CD8-positive, alpha-beta memory T cell (primary cell): Measurements from ENCODE around the gene KCNT2. TPM values are rescaled to one million over a fixed set of nuclear protein-coding genes. Genes with fewer than 3 reads are reported as not detected.

Experiments
- CTCF ChIA-PET: fragments of 350-600 bp; sonication (Branson Sonifier 250); formaldehyde crosslinking; loops from one replicate; lab custom pipeline; 2021; ENCODE audit warnings: antibody characterized with exemption; lab: Charles Lee
- POLR2A ChIA-PET: fragments of 350-600 bp; sonication (Branson Sonifier 250); formaldehyde crosslinking; loops from one replicate; lab custom pipeline; 2021; ENCODE audit warnings: antibody characterized with exemption; lab: Charles Lee
- DNase-seq, 5 donors: peaks; one replicate each; pipeline versions ENCODE4 v3.0.0 to v3.0.0-alpha.2; 2020 to 2022; ENCODE audit warnings: mixed read lengths in 1 of 5
- H3K27ac ChIP-seq: one replicate; pipeline ENCODE4 v1.7.0; 2013; ENCODE audit warnings: low read depth, mild to moderate bottlenecking, low read length, moderate library complexity
- H3K27me3 ChIP-seq: 2 replicates; pipeline ENCODE4 v1.7.0; 2013; ENCODE audit warnings: low read length, mild to moderate bottlenecking; ENCODE audit not compliant: insufficient read depth, poor library complexity, severe bottlenecking
- H3K36me3 ChIP-seq: 2 replicates; pipeline ENCODE4 v1.7.0; 2013; ENCODE audit warnings: mild to moderate bottlenecking, low read length, moderate library complexity; ENCODE audit not compliant: insufficient read depth
- H3K4me1 ChIP-seq: 2 replicates; pipeline ENCODE4 v1.7.0; 2013; ENCODE audit warnings: mild to moderate bottlenecking, low read length, moderate library complexity; ENCODE audit not compliant: insufficient read depth
- H3K4me3 ChIP-seq: 2 replicates; pipeline ENCODE4 v1.7.0; 2013; ENCODE audit warnings: mild to moderate bottlenecking, low read length
- H3K9me3 ChIP-seq: 2 replicates; pipeline ENCODE4 v1.7.0; 2013; ENCODE audit warnings: mild to moderate bottlenecking, low read length
- H3K27ac Mint-ChIP-seq, 8 donors: one replicate each; pipeline ENCODE4 v1.8.0; 2020 to 2021; ENCODE audit warnings: mixed read lengths in 8 of 8, mild to moderate bottlenecking in 6 of 8, inconsistent platforms in 3 of 8, moderate library complexity in 3 of 8
- H3K27me3 Mint-ChIP-seq, 2 donors: one replicate each; pipeline ENCODE4 v1.8.0; 2020 to 2021; ENCODE audit warnings: mixed read lengths in 2 of 2, mild to moderate bottlenecking in 1 of 2, moderate library complexity in 1 of 2
- H3K36me3 Mint-ChIP-seq, 3 donors: one replicate each; pipeline ENCODE4 v1.8.0; 2020 to 2021; ENCODE audit warnings: mixed read lengths in 3 of 3, inconsistent platforms in 1 of 3, mild to moderate bottlenecking in 1 of 3
- H3K4me1 Mint-ChIP-seq, 3 donors: one replicate each; pipeline ENCODE4 v1.8.0; 2020 to 2021; ENCODE audit warnings: mixed read lengths in 3 of 3, inconsistent platforms in 1 of 3, mild to moderate bottlenecking in 1 of 3
- H3K4me3 Mint-ChIP-seq, 7 donors: one replicate each; pipeline ENCODE4 v1.8.0; 2020 to 2021; ENCODE audit warnings: mixed read lengths in 7 of 7, mild to moderate bottlenecking in 6 of 7, moderate library complexity in 4 of 7, inconsistent platforms in 2 of 7
- H3K9me3 Mint-ChIP-seq, 5 donors: one replicate each; pipeline ENCODE4 v1.8.0; 2020 to 2022; ENCODE audit warnings: mixed read lengths in 5 of 5, mild to moderate bottlenecking in 3 of 5, moderate library complexity in 2 of 5, inconsistent platforms in 1 of 5
- polyA plus RNA-seq: library from polyadenylated mRNA; unstranded; fragments of 300-500 nt; fragmentation: Illumina TruSeq; gene quantifications from one replicate; pipeline ENCODE4 v1.2.3, GENCODE V29; 2021
- total RNA-seq, 2 experiments: library from RNA; stranded (reverse); gene quantifications; one replicate each; pipeline ENCODE4 v1.2.3, GENCODE V29; 2021

The KCNT2 gene
- total and polyA plus RNA-seq, 3 experiments from 2014 or later, result not detected

DNA sequence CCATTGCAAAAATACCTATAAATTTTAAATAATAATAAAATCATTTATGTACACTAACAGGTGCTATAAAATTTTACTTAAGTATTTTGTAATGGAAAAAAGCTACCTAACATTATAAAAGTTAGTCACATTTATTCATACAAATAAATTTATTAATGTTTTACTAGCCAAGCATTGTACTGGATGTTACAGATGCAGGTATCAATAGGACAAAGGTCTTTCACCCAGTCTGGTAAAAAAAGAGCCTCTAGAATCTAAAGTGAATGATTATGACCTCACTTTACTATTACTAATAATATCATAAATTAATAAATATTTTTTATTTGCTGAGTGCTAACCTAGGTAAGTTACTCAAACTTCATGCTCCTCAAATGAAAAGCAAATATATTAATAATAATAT, 170.6 kb downstream of the KCNT2 start:
- no peaks in the 10 kb centered on the region for H3K36me3 ChIP-seq
- Mint-ChIP-seq H3K36me3 (no peaks in the 10 kb centered on the region), H3K4me3 (no peak overlapping the region), H3K9me3 (peaks cover 0 to 2% (median 0%) of the 10 kb centered on the region in 5 donors), H3K27ac (no peak overlapping the region), H3K27me3 (no peaks in the 10 kb centered on the region), H3K4me1 (no peaks in the 10 kb centered on the region)
- H3K4me3 ChIP-seq, result no peak overlapping the region
- H3K9me3 ChIP-seq, result no peaks in the 10 kb centered on the region
- H3K27ac ChIP-seq, result no peak overlapping the region
- CTCF ChIA-PET, result no interaction called here
- H3K4me1 ChIP-seq, result no peaks in the 10 kb centered on the region
- POLR2A ChIA-PET, result no interaction called here
- no peaks in the 10 kb centered on the region for H3K27me3 ChIP-seq
- no peak for DNase-seq

DNA sequence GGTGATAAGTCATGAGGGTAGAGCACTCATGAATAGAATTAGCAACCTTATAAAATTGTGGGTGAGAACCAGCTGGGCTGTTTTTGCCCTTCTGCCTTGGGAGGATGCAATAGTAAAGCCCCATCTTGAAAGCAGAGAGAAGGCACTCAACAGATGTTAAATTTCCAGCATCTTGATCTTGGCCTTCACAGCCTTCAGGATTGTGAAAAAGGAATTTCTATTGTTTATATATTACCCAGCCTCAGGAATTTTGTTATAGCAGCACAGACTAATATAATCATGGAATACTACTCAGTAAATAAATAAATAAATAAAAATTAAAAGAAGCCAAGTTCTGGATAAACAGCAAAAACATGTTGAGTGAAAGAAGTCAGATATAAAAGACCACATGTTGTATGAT, 175.2 kb downstream of the KCNT2 start:
- POLR2A ChIA-PET, result no interaction called here
- H3K4me3 ChIP-seq, result no peak overlapping the region
- H3K36me3 ChIP-seq, result no peaks in the 10 kb centered on the region
- H3K27ac ChIP-seq, result no peak overlapping the region
- no peak for DNase-seq
- no peak overlapping the region for H3K4me3 Mint-ChIP-seq
- CTCF ChIA-PET, result no interaction called here
- H3K36me3 Mint-ChIP-seq, result no peaks in the 10 kb centered on the region
- H3K27me3 Mint-ChIP-seq, result no peaks in the 10 kb centered on the region
- H3K9me3 Mint-ChIP-seq, result no peaks in the 10 kb centered on the region
- H3K4me1 Mint-ChIP-seq, result no peaks in the 10 kb centered on the region
- no peaks in the 10 kb centered on the region for H3K27me3 ChIP-seq
- no peaks in the 10 kb centered on the region for H3K9me3 ChIP-seq
- H3K4me1 ChIP-seq, result no peaks in the 10 kb centered on the region
- no peak overlapping the region for H3K27ac Mint-ChIP-seq

DNA sequence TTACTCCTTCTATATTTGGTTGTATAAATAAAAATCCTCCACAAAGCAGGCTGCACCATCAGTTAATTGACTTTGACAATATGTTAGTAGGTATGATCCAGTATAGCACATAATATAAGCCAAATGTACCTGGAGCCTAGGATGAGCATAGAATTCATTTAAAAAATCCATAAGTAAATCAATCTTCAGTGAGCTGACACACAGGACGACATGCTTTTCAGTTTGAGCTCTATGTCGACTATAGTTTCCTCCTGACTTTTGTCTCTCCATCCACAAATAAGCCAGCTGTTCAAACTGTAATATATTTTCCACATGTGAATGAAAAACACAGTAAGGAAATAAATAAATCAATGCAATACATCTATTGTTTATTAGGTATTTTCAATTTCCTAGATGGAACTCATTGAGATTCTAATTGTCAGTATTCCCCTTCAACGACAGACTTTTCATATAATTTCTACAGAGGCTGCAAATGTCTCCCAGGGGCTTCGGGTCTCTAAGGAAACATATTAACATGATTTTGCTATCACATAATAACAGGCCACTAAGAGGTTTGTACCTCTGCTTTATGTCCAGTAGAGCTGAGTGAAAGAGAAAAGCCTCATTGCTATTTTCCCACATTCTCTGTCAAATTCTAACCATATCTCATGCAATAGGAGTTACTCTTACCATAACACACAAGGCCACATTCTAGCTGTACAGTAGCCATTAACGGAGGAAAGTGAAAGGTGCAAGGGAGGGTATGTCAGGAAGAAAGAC, 180.1 kb downstream of the KCNT2 start:
- Mint-ChIP-seq H3K27ac (no peak overlapping the region), H3K9me3 (peaks cover 0 to 4% (median 0%) of the 10 kb centered on the region in 5 donors), H3K4me3 (no peak overlapping the region), H3K27me3 (no peaks in the 10 kb centered on the region), H3K36me3 (no peaks in the 10 kb centered on the region), H3K4me1 (no peaks in the 10 kb centered on the region)
- DNase-seq, result no peak
- Histone ChIP-seq H3K36me3 (no peaks in the 10 kb centered on the region), H3K27me3 (no peaks in the 10 kb centered on the region), H3K9me3 (no peaks in the 10 kb centered on the region), H3K27ac (no peak overlapping the region), H3K4me3 (no peak overlapping the region), H3K4me1 (no peaks in the 10 kb centered on the region)
- CTCF ChIA-PET, result no interaction called here
- POLR2A ChIA-PET, result no interaction called here

DNA sequence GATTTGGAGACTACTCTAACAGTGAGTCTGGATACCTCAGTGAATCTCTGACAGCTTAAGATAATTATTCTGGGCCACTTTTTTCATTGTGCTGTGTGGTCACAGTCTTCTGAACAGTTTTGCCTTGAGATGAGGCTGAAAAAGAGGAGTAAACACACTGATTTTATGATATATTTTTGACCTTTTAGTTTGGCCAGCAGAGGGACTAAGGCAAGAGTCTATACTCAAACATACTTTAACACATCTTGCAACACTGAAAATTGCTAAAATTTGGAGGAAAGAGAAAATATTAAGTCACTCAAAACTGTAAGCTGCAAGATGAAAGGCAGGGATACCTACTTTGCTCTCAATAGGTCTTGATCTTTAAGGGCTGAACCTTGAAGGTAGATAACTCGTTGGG, 182.7 kb downstream of the KCNT2 start:
- Histone ChIP-seq H3K4me3 (no peak overlapping the region), H3K27ac (no peak overlapping the region), H3K27me3 (no peaks in the 10 kb centered on the region), H3K4me1 (no peaks in the 10 kb centered on the region), H3K36me3 (no peaks in the 10 kb centered on the region), H3K9me3 (no peaks in the 10 kb centered on the region)
- Mint-ChIP-seq H3K27me3 (no peaks in the 10 kb centered on the region), H3K27ac (no peak overlapping the region), H3K4me1 (no peaks in the 10 kb centered on the region), H3K9me3 (peaks cover 0 to 4% (median 0%) of the 10 kb centered on the region in 5 donors), H3K36me3 (no peaks in the 10 kb centered on the region), H3K4me3 (no peak overlapping the region)
- DNase-seq, result no peak
- CTCF ChIA-PET, result no interaction called here
- POLR2A ChIA-PET, result no interaction called here

DNA sequence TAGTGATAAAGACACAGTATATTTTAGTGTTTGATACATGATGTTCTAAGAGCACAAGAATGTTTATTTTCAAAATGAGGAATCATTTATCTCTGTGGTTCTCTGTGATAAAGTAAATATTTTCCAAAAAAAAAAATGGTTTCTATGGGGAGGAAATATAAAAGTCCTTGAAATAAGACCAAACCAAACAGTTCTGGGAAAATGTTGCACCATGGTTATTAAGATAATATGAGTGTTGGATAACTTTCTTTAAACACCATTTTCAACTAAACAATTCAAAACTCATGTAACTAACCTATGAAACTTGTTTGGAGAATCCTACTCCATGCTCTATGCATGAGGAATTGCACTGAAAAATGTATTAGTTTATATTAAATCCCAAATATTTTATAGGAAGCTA, 184.6 kb downstream of the KCNT2 start:
- no peak overlapping the region for H3K27ac Mint-ChIP-seq

DNA sequence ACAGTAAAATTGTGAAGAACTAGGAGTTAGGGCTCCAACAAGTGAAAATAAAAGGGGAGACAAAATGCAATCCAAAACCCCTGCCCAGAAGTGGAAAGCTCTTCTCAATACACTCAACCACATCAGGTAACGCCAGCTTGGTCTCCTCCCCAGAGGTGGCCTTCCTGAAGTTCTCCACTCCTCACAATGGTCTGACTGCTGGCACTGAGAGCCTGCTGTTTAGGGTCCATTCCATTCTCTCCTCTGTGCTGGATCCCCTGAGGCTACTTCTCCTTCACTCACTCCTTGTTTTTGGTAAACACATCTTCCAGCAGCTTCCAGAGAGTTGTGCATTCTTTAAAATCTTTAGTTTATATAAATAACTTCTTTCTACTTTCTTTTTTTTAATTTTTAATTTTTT, 189.5 kb downstream of the KCNT2 start:
- no peaks in the 10 kb centered on the region for H3K9me3 ChIP-seq
- H3K27ac Mint-ChIP-seq, result no peak overlapping the region
- POLR2A ChIA-PET, result no interaction called here

More for the DNA sequence above, 184.6 kb downstream of the KCNT2 start:
- ChIA-PET POLR2A (no interaction called here), CTCF (no interaction called here)
- Mint-ChIP-seq H3K36me3 (no peaks in the 10 kb centered on the region), H3K4me1 (no peaks in the 10 kb centered on the region), H3K4me3 (no peak overlapping the region), H3K9me3 (peaks cover 0 to 8% (median 0%) of the 10 kb centered on the region in 5 donors), H3K27me3 (no peaks in the 10 kb centered on the region)
- no peak overlapping the region for H3K27ac ChIP-seq
- H3K36me3 ChIP-seq, result no peaks in the 10 kb centered on the region
- H3K27me3 ChIP-seq, result no peaks in the 10 kb centered on the region
- no peak overlapping the region for H3K4me3 ChIP-seq
- no peaks in the 10 kb centered on the region for H3K9me3 ChIP-seq
- DNase-seq, result no peak
- H3K4me1 ChIP-seq, result no peaks in the 10 kb centered on the region

DNA sequence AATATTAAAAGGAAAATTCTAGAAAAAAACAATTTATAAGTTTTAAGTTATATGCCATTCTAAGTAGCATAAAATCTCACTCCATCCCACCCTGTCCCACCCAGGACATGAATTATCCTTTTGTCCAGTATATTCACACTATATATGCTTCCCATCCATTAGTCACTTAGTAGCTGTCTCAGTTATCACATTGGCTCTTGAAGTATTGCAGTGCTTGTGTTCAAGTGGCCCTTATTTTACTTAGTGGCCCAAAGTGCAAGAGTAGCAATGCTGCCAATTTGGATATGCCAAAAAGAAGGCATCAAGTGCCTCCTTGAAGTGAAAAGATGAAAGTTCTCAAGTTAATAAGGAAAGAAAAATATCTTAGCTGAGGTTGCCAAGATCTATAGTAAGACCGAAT, 192.3 kb downstream of the KCNT2 start:
- ChIA-PET CTCF (no interaction called here), POLR2A (no interaction called here)

More for the DNA sequence above, 189.5 kb downstream of the KCNT2 start:
- DNase-seq, result no peak
- peaks cover 0 to 8% (median 0%) of the 10 kb centered on the region in 5 donors for H3K9me3 Mint-ChIP-seq
- H3K4me3 ChIP-seq, result no peak overlapping the region
- CTCF ChIA-PET, result no interaction called here
- no peaks in the 10 kb centered on the region for H3K27me3 Mint-ChIP-seq
- H3K27me3 ChIP-seq, result no peaks in the 10 kb centered on the region
- H3K36me3 Mint-ChIP-seq, result no peaks in the 10 kb centered on the region
- H3K4me1 ChIP-seq, result no peaks in the 10 kb centered on the region
- no peaks in the 10 kb centered on the region for H3K4me1 Mint-ChIP-seq
- H3K36me3 ChIP-seq, result no peaks in the 10 kb centered on the region
- H3K4me3 Mint-ChIP-seq, result no peak overlapping the region
- H3K27ac ChIP-seq, result no peak overlapping the region

DNA sequence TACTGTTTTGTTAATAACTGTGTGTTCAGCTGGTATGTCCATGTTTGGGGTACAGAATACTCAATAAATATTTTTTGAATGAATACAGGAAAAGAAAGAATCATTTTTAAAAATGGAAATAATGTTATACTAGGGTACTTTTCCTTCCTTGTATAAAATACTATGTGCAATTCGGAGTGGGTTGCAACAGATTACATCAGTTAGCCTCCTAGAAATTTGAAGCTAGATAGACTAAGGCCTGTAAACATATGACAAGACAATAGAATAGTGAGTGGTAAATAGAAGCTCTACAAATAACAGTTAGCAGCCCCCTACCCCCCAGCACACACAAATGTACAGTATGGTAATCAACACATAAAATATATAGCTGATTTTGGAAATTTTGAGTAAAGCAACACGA, 195.9 kb downstream of the KCNT2 start:
- H3K36me3 ChIP-seq, result no peaks in the 10 kb centered on the region
- CTCF ChIA-PET, result no interaction called here
- no peaks in the 10 kb centered on the region for H3K36me3 Mint-ChIP-seq

More for the DNA sequence above, 192.3 kb downstream of the KCNT2 start:
- Mint-ChIP-seq H3K9me3 (peaks cover 0 to 5% (median 3%) of the 10 kb centered on the region in 5 donors), H3K27ac (no peak overlapping the region), H3K27me3 (no peaks in the 10 kb centered on the region), H3K4me1 (no peaks in the 10 kb centered on the region), H3K4me3 (no peak overlapping the region), H3K36me3 (no peaks in the 10 kb centered on the region)
- Histone ChIP-seq H3K4me3 (no peak overlapping the region), H3K27me3 (no peaks in the 10 kb centered on the region), H3K27ac (no peak overlapping the region), H3K9me3 (no peaks in the 10 kb centered on the region), H3K36me3 (no peaks in the 10 kb centered on the region), H3K4me1 (no peaks in the 10 kb centered on the region)
- DNase-seq, result no peak

More for the DNA sequence above, 195.9 kb downstream of the KCNT2 start:
- Histone ChIP-seq H3K27ac (no peak overlapping the region), H3K4me1 (no peaks in the 10 kb centered on the region), H3K27me3 (no peaks in the 10 kb centered on the region), H3K9me3 (no peaks in the 10 kb centered on the region), H3K4me3 (no peak overlapping the region)
- H3K4me3 Mint-ChIP-seq, result no peak overlapping the region
- no peaks in the 10 kb centered on the region for H3K4me1 Mint-ChIP-seq
- no peak for DNase-seq
- H3K27me3 Mint-ChIP-seq, result no peaks in the 10 kb centered on the region
- H3K9me3 Mint-ChIP-seq, result peaks cover 0 to 3% (median 2%) of the 10 kb centered on the region in 5 donors
- POLR2A ChIA-PET, result no interaction called here
- H3K27ac Mint-ChIP-seq, result no peak overlapping the region
